Gastroesophageal sphincter (tissue), 4 donors: Measurements from ENCODE around the gene PIGS. TPM values are rescaled to one million over a fixed set of nuclear protein-coding genes. Genes with fewer than 3 reads are reported as not detected.
"Not testable (repeated sequence)": the region's sequence is repeated elsewhere in the genome, so short reads cannot be mapped to it uniquely, and the experiment has no call there.

Source experiments
- ATAC-seq: fragments of 150-250 bp; one replicate; pipeline ENCODE4 v1.9.1; 2016; ENCODE audit warnings: mild to moderate bottlenecking, moderate library complexity
- H3K27ac ChIP-seq, 4 donors: fragments of 200-600 bp; sonication (generic) in 3 of 4; 1 replicate in 3 of 4; 2 replicates in 1 of 4; pipeline ENCODE4 v1.5.1; 2016 to 2019
- H3K27me3 ChIP-seq: fragments of 200-600 bp; sonication (generic); one replicate; pipeline ENCODE4 v1.5.1; 2019
- H3K36me3 ChIP-seq, 2 donors: fragments of 200-600 bp; sonication (generic); one replicate each; pipeline ENCODE4 v1.5.1; 2019; ENCODE audit warnings: control low read depth in 1 of 2
- H3K4me1 ChIP-seq, 3 donors: fragments of 200-600 bp; sonication (generic); 1 replicate in 2 of 3; 2 replicates in 1 of 3; pipeline ENCODE4 v1.5.1; 2016 to 2019; ENCODE audit warnings: control low read depth in 2 of 3
- H3K4me3 ChIP-seq, 2 donors: fragments of 200-600 bp; sonication (generic); one replicate each; pipeline ENCODE4 v1.5.1; 2019; ENCODE audit warnings: mild to moderate bottlenecking in 1 of 2, moderate library complexity in 1 of 2
- H3K9me3 ChIP-seq, 3 donors: fragments of 200-600 bp; sonication (generic); one replicate each; pipeline ENCODE4 v1.5.1; 2017 to 2019; ENCODE audit warnings: control low read depth in 2 of 3
- EP300 ChIP-seq: sonication (generic); formaldehyde crosslinking; IDR thresholded peaks from one replicate; pipeline ENCODE4 v1.6.1; 2017; ENCODE audit warnings: antibody characterized with exemption, mild to moderate bottlenecking
- POLR2A ChIP-seq, 2 donors: fragments of 450-650 bp; IDR thresholded peaks; one replicate each; pipeline ENCODE4 v1.6.1; 2017; ENCODE audit warnings: antibody characterized with exemption in 2 of 2, mild to moderate bottlenecking in 2 of 2, moderate library complexity in 1 of 2
- POLR2AphosphoS5 ChIP-seq: sonication (generic); formaldehyde crosslinking; IDR thresholded peaks from one replicate; pipeline ENCODE4 v1.6.1; 2017; ENCODE audit warnings: antibody characterized with exemption
- WGBS, 2 donors: methylation state at CpG; one replicate each; pipeline ENCODE4 v1.1.5; 2018; ENCODE audit warnings: low coverage in 1 of 2; 5-methylcytosine and 5-hydroxymethylcytosine counted together
- total RNA-seq, 4 donors: library from RNA; depleted of rRNA; stranded (reverse); fragments of >200 nt; gene quantifications; one replicate each; pipeline ENCODE4 v1.1.0, GENCODE V29; 2016
- TF ChIP-seq, protein P1 (sequence below), 4 experiments: fragments of 200-600 bp in 2 of 4; fragments of 450-650 bp in 2 of 4; sonication (generic) in 1 of 4; IDR thresholded peaks; one replicate each; pipeline ENCODE4 v1.5.1; 2017 to 2019; ENCODE audit warnings: antibody characterized with exemption in 4 of 4, mild to moderate bottlenecking in 2 of 4, moderate library complexity in 2 of 4

PIGS gene
- total RNA-seq, 4 donors from 2014 or later = 40.8 to 90.4 (median 64.5) TPM

DNA sequence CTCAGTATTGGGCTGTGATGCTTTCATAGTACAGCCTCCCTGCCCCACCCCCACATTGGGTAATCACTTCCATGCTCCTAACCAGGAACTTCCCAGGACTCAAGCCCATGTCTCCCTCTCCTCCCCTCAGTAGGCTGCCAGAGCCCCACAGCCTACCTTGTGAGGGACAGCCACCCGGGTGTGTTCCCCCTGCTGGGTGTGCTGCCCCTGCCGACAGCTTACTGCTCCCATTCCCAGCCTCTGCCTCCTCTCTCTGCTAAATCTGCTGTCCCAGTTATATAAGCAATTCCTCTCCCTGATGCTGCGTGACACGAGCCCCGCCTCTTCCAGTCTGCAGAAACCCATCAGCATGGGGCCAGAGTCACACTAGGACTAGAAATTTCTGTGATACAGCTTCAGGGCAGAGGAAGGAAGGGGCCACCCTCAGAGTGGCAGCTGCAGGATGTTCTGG lies 42.6 kb upstream of the PIGS start, which contains the start of gene RSKR:
TSS of gene RSKR (minus strand) at position 255 of the 451 bp plus-strand sequence. CDS start at position 231, 24 bp downstream.
- WGBS, 2 donors = 0 to 60% methylated on average over 1 to 2 of the region's 5 CpGs
- no peak within 1 kb of the TSS for H3K27ac ChIP-seq
- H3K4me3 ChIP-seq = no peak within 1 kb of the TSS
- peaks cover 2 to 83% of the 10 kb centered on the region in 2 donors for H3K36me3 ChIP-seq
- peak; percentile 38 for ATAC-seq
- H3K4me1 ChIP-seq = peaks cover 0 to 7% (median 0%) of the 10 kb centered on the region in 3 donors
- no peaks in the 10 kb centered on the region for H3K27me3 ChIP-seq
- H3K9me3 ChIP-seq = no peaks in the 10 kb centered on the region
- TF ChIP-seq, protein P1, sequence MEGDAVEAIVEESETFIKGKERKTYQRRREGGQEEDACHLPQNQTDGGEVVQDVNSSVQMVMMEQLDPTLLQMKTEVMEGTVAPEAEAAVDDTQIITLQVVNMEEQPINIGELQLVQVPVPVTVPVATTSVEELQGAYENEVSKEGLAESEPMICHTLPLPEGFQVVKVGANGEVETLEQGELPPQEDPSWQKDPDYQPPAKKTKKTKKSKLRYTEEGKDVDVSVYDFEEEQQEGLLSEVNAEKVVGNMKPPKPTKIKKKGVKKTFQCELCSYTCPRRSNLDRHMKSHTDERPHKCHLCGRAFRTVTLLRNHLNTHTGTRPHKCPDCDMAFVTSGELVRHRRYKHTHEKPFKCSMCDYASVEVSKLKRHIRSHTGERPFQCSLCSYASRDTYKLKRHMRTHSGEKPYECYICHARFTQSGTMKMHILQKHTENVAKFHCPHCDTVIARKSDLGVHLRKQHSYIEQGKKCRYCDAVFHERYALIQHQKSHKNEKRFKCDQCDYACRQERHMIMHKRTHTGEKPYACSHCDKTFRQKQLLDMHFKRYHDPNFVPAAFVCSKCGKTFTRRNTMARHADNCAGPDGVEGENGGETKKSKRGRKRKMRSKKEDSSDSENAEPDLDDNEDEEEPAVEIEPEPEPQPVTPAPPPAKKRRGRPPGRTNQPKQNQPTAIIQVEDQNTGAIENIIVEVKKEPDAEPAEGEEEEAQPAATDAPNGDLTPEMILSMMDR (IDR thresholded peaks at IDR 0.05) = no peak
- TF ChIP-seq EP300 = no peak
- TF ChIP-seq POLR2AphosphoS5 = no peak
- TF ChIP-seq POLR2A (IDR thresholded peaks at IDR 0.05) = no peak

DNA sequence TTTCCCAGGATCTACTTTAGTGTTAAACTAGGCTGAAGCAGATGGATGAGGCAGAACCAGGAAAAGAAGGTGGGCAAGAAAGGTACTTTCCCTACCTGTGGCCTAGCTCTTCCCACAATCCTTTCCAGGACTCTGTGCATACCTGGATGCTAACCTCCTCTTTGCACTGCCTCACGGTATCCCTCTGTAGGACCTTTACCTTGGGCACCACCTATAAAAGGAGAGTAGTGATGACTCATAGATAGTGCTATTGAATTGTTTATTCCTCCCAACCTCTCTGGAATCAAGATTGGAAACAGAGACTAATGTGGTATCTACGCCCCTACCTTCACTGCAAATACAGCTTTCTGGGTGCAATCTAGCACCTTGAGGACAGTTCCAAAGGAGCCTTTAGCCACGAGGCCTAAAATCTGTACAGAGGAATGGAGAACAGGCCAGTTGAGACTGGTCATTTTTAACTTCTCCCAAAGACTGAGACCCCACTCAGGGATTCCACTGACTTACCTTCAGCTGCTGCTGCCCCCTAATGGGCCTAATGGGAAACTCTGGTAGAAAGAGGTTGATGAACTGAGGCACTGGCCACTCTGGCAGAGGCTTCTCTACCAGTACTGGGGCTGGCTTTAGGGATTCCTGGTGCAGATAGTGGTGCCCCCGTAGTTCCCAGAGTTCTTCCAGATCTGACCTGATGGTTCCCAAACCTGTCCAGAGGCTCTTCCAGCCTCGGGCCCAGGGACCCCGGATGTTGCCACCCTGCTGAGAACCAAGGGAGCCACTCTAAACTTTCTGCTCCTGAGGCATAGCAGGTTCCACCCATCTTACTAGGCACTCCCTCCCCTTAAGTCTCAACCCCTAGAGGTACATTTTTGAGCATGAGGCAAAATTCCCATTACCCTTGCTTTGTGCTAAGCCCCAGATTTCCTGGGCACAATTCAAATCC lies 41.9 kb upstream of the PIGS start:
- no peak overlapping the region for H3K27ac ChIP-seq
- peak; percentile 22 for ATAC-seq
- peaks cover 2 to 75% of the 10 kb centered on the region in 2 donors for H3K36me3 ChIP-seq
- TF ChIP-seq EP300 = no peak
- TF ChIP-seq, protein P1 (IDR thresholded peaks at IDR 0.05) = peak in 3 of 4 experiments; percentile 50 to 69 (median 53)
- peaks cover 0 to 7% (median 0%) of the 10 kb centered on the region in 3 donors for H3K4me1 ChIP-seq
- 65 to 79% methylated on average over 3 to 5 of the region's 6 CpGs for WGBS, 2 donors
- H3K9me3 ChIP-seq = no peaks in the 10 kb centered on the region
- no peaks in the 10 kb centered on the region for H3K27me3 ChIP-seq
- H3K4me3 ChIP-seq = no peak overlapping the region

DNA sequence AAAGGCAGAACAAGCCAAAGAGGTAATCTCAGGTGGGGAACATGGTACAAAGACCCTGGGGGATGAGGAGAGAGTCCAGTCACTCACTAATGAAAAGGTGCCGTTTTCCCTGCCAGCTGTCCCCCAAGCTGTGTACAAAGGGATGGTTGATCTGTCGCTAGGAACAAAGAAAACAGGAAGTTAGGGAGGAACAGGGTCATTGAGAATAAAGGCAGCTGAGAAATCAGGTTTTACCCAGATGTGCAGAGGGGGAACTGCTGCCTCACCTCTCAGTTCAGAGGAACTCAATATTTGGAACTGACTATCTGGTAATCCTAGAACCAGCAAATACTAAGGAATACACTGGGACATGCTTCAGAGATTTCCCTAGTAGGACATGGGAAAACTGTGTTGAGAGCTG lies 41.2 kb upstream of the PIGS start:
- H3K27me3 ChIP-seq = no peaks in the 10 kb centered on the region
- no peaks in the 10 kb centered on the region for H3K9me3 ChIP-seq
- no peak overlapping the region for H3K27ac ChIP-seq
- H3K4me3 ChIP-seq = no peak overlapping the region
- H3K4me1 ChIP-seq = peaks cover 0 to 7% (median 0%) of the 10 kb centered on the region in 3 donors
- no peak for ATAC-seq
- 60 to 69% methylated on average over 1 to 2 of the region's 2 CpGs for WGBS, 2 donors
- TF ChIP-seq POLR2A (IDR thresholded peaks at IDR 0.05) (no peak), POLR2AphosphoS5 (no peak), EP300 (no peak)
- TF ChIP-seq, protein P1 (IDR thresholded peaks at IDR 0.05) = no peak
- H3K36me3 ChIP-seq = peaks cover 2 to 69% of the 10 kb centered on the region in 2 donors

DNA sequence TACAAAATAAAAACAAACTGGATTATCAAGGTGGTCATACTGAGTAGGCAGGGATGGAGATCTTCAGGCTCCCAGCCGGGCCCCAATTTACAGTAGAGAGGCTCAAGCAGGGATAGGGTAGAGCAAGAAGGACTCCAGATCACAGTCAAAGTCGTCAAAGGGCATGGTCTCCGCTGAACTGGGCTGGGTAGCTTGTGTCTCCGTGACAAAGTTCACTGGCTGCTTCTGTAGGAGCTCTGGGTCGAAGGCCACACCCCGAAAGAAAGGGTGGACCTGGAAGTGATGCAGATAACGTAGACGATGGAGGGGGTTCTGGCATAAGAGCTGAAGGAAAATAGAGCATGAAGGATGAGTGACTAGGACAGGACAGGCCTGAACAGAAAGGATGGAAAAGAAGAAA lies 39.1 kb upstream of the PIGS start:
- H3K27ac ChIP-seq = no peak overlapping the region
- TF ChIP-seq, protein P1 (IDR thresholded peaks at IDR 0.05) = no peak
- TF ChIP-seq POLR2AphosphoS5 = no peak
- no peak for TF ChIP-seq POLR2A (IDR thresholded peaks at IDR 0.05)
- TF ChIP-seq EP300 = no peak
- WGBS, 2 donors = 76 to 86% methylated on average over 7 to 8 of the region's 8 CpGs
- no peak for ATAC-seq
- H3K4me1 ChIP-seq = peaks cover 0 to 7% (median 0%) of the 10 kb centered on the region in 3 donors
- peaks cover 0 to 47% of the 10 kb centered on the region in 2 donors for H3K36me3 ChIP-seq
- no peaks in the 10 kb centered on the region for H3K9me3 ChIP-seq
- H3K27me3 ChIP-seq = no peaks in the 10 kb centered on the region
- H3K4me3 ChIP-seq = no peak overlapping the region

DNA sequence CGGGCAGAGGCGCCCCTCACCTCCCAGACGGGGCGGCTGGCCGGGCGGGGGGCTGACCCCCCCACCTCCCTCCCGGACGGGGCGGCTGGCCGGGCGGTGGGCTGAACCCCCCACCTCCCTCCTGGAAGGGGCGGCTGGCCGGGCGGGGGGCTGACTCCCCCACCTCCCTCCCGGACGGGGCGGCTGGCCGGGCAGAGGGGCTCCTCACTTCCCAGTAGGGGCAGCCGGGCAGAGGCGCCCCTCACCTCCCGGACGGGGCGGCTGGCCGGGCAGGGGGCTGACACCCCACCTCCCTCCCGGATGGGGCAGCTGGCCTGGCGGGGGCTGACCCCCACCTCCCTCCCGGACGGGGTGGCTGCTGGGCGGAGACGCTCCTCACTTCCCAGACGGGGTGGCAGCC lies 32.7 kb upstream of the PIGS start:
- H3K4me1 ChIP-seq, H3K4me3 ChIP-seq, ATAC-seq, H3K27me3 ChIP-seq, H3K9me3 ChIP-seq, H3K36me3 ChIP-seq, H3K27ac ChIP-seq: not testable (repeated sequence)
- no CpG with 5 or more reads among the region's 31 CpGs for WGBS, 2 donors
